ENCODE measurements around the gene MYO3B. TPM values are rescaled to one million over a fixed set of nuclear protein-coding genes. Genes with fewer than 3 reads are reported as not detected.

The MYO3B gene
- total RNA-seq, 1 donor from 2014 or later: 9.1 TPM

DNA sequence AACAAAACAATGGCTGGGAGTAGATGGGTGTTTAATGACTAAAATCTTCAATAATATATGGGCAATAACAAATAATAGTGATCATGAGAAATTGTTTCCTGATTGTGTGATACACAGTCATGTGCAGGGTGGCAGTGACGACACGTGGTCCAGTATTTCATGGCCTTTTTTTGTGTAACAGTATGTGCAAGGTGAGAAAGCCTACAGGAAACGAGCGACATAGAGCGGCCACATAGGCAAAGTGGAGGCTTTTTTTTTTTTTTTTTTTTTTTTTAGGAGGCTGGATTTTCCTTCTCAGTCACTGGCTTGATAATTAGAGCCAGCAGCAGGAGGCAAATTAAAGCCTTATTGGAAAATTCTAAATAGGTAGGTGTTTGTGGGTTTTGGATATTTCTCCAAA, 123.7 kb downstream of the MYO3B start:
- no peaks in the 10 kb centered on the region for H3K36me3 Mint-ChIP-seq
- TF ChIP-seq, protein P1, sequence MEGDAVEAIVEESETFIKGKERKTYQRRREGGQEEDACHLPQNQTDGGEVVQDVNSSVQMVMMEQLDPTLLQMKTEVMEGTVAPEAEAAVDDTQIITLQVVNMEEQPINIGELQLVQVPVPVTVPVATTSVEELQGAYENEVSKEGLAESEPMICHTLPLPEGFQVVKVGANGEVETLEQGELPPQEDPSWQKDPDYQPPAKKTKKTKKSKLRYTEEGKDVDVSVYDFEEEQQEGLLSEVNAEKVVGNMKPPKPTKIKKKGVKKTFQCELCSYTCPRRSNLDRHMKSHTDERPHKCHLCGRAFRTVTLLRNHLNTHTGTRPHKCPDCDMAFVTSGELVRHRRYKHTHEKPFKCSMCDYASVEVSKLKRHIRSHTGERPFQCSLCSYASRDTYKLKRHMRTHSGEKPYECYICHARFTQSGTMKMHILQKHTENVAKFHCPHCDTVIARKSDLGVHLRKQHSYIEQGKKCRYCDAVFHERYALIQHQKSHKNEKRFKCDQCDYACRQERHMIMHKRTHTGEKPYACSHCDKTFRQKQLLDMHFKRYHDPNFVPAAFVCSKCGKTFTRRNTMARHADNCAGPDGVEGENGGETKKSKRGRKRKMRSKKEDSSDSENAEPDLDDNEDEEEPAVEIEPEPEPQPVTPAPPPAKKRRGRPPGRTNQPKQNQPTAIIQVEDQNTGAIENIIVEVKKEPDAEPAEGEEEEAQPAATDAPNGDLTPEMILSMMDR (IDR thresholded peaks at IDR 0.05; ENCODE audit: unreplicated experiment): no peak
- H3K4me1 Mint-ChIP-seq: no peaks in the 10 kb centered on the region

DNA sequence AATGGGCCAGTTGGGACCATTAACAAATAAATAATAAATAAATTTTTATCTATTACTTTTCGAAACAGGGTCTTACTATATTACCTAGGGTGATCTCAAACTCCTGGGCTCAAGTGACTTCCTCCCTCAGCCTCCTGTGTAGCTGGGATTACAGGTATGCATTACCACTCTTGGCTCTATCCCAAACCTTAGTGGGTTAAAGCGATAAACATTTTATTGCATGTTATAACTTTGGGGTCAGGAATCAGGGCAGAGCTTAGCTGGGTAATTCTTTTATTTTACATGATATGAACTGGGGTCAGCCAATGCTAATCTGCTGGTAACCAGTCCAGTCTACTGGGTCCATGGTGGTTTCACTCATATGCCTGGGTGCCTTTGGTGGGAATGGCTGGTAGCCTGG, 127.8 kb downstream of the MYO3B start:
- Mint-ChIP-seq H3K27ac (no peak overlapping the region), H3K4me3 (no peak overlapping the region), H3K4me1 (peaks cover 7% of the 10 kb centered on the region), H3K27me3 (ENCODE audit: low read depth) (peaks cover 4% of the 10 kb centered on the region), H3K36me3 (no peaks in the 10 kb centered on the region), H3K9me3 (no peaks in the 10 kb centered on the region)
- TF ChIP-seq, protein P1 (IDR thresholded peaks at IDR 0.05; ENCODE audit: unreplicated experiment): no peak
- no peak for DNase-seq (ENCODE audit: low spot score in 2 of 2, unreplicated experiment in 2 of 2)

More for the DNA sequence above, 123.7 kb downstream of the MYO3B start:
- Mint-ChIP-seq H3K27me3 (ENCODE audit: low read depth) (peaks cover 4% of the 10 kb centered on the region), H3K27ac (no peak overlapping the region), H3K4me3 (no peak overlapping the region), H3K9me3 (peaks cover 5% of the 10 kb centered on the region)
- no peak for DNase-seq (ENCODE audit: low spot score in 2 of 2, unreplicated experiment in 2 of 2)

DNA sequence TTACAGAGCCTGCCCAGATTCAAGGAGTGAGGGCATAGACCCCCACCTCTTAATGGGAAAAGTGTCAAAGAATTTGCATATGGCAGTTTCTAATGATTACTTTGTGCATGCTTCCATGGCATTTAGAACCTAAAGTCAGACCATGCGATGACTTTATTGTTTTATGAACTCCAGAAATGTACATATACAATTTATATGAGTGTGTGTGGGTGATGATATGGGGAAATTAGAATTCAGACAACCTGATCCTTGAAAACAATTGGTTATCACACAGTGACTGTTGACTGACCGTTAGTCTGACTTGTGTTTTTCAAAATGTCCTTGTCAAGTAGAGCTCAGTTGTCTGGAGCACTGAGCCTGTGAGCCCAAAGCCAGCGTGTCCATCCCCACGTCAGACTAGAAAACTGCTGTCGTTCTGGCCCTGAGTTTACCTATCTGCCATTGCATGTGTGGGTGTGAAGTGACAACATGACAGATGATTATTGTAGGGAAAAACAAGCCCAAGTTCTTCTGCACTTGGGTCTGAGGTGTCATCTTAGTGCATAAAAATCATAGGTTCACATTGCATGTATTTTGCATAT, 128.4 kb downstream of the MYO3B start:
- TF ChIP-seq, protein P1 (IDR thresholded peaks at IDR 0.05; ENCODE audit: unreplicated experiment): no peak
- no peaks in the 10 kb centered on the region for H3K36me3 Mint-ChIP-seq

DNA sequence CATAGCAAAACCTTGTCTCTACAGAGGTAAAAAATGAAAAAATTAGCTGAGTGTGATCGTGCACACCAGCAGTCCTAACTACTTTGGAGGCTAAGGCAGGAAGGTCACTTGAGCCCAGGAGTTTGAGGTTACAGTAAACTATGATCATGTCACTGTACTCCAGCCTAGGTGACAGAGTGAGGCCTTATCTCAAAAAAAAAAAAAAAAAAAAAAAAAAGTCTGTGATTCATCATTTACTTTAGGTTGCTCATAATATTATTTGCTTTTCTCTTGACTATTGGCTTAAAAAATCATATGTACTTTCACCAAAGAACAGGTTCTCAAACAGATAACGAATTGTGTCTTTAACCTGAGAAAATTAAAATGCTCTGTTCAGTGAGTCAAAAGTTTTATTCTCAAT, 129.1 kb downstream of the MYO3B start:
- H3K27ac Mint-ChIP-seq: no peak overlapping the region
- H3K4me1 Mint-ChIP-seq: peaks cover 7% of the 10 kb centered on the region
- H3K36me3 Mint-ChIP-seq: no peaks in the 10 kb centered on the region
- H3K27me3 Mint-ChIP-seq (ENCODE audit: low read depth): peaks cover 4% of the 10 kb centered on the region
- DNase-seq (ENCODE audit: low spot score in 2 of 2, unreplicated experiment in 2 of 2): no peak
- no peak overlapping the region for H3K4me3 Mint-ChIP-seq
- H3K9me3 Mint-ChIP-seq: no peaks in the 10 kb centered on the region
- TF ChIP-seq, protein P1 (IDR thresholded peaks at IDR 0.05; ENCODE audit: unreplicated experiment): no peak

More for the DNA sequence above, 128.4 kb downstream of the MYO3B start:
- Mint-ChIP-seq H3K27ac (no peak overlapping the region), H3K4me1 (peaks cover 7% of the 10 kb centered on the region), H3K9me3 (no peaks in the 10 kb centered on the region), H3K27me3 (ENCODE audit: low read depth) (peaks cover 4% of the 10 kb centered on the region), H3K4me3 (no peak overlapping the region)
- no peak for DNase-seq (ENCODE audit: low spot score in 2 of 2, unreplicated experiment in 2 of 2)

DNA sequence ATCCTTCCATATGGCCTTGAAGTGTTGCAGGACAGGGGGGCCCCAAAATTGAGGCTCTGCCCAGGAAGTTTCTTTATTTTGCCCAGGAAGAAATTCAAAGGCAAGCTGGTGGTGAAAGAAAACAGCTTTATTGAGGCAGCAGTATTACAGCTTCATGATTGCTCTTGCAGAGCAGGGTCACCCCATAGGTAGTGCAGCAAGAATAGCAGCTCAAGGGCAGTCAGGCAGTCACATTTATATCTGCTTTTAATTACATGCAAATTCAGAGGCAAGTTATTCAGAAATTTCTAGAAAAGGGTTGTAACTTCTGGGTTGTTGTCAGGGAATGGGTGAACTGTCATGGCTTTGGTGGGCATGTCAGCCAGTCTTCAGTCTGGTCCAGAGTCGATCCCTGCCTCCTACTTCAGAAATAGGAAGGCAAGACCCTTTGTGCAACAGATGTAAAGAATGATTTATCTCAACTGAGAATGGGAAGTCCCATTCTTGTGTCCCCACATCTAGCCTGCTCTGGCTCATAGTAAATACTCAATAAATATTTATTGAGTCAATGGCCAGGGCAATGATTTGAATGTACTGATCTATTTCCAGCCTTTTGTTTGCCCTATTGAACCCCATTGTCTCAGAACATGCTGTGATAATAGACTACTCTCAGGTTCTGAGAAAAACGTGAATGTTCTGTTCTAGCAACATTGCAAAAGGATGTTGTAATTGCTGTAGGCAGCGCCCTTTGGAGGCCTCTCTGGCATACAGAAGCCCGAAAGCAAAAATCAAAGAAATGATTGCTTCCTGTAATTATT, 129.8 kb downstream of the MYO3B start:
- Mint-ChIP-seq H3K4me1 (peaks cover 7% of the 10 kb centered on the region), H3K27me3 (ENCODE audit: low read depth) (no peaks in the 10 kb centered on the region), H3K4me3 (no peak overlapping the region), H3K36me3 (no peaks in the 10 kb centered on the region), H3K9me3 (no peaks in the 10 kb centered on the region), H3K27ac (no peak overlapping the region)
- TF ChIP-seq, protein P1 (IDR thresholded peaks at IDR 0.05; ENCODE audit: unreplicated experiment): no peak
- DNase-seq (ENCODE audit: low spot score in 2 of 2, unreplicated experiment in 2 of 2): no peak
